Measurements from ENCODE around the gene LRRC18.

The LRRC18 gene

DNA sequence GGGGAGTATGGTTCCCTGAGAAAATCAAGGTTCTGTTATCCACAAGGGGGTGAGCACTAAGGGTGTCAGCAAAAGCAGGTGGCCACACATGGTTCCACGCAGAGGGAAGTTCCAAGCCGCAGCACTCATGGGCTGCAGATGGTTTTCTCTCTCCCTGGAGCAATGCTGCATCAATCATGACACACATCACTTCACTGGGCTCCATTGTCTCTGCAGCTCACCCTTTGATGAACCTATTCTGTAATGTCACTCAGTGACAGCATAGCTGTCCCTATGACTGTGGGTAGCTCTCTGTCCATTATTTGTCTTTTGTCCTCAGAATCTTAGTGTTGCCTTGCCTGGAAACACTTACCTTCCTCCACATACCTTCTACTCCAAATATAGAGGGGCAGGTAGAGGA, 34.8 kb downstream of the LRRC18 start:
- Mint-ChIP-seq H3K27me3 (no peaks in the 10 kb centered on the region), H3K36me3 (no peaks in the 10 kb centered on the region), H3K4me3 (no peak overlapping the region), H3K4me1 (ENCODE audit: low read depth) (no peaks in the 10 kb centered on the region), H3K27ac (no peak overlapping the region), H3K9me3 (ENCODE audit: low read depth) (no peaks in the 10 kb centered on the region)

GRCh38 chr10:48903151-48903550, 36.5 kb downstream of the LRRC18 start:
- H3K9me3 Mint-ChIP-seq (ENCODE audit: low read depth): no peaks in the 10 kb centered on the region
- H3K36me3 Mint-ChIP-seq: no peaks in the 10 kb centered on the region
- H3K4me1 Mint-ChIP-seq (ENCODE audit: low read depth): no peaks in the 10 kb centered on the region
- no peak overlapping the region for H3K4me3 Mint-ChIP-seq
- H3K27ac Mint-ChIP-seq: no peak overlapping the region
- no peaks in the 10 kb centered on the region for H3K27me3 Mint-ChIP-seq

- no peak overlapping the region for H3K4me3 Mint-ChIP-seq
- H3K36me3 Mint-ChIP-seq: no peaks in the 10 kb centered on the region
- no peaks in the 10 kb centered on the region for H3K9me3 Mint-ChIP-seq (ENCODE audit: low read depth)
- H3K4me1 Mint-ChIP-seq (ENCODE audit: low read depth): no peaks in the 10 kb centered on the region
- H3K27me3 Mint-ChIP-seq: no peaks in the 10 kb centered on the region
- H3K27ac Mint-ChIP-seq: no peak overlapping the region
Measured at GRCh38 chr10:48902096-48902495, 37.5 kb downstream of the LRRC18 start.

DNA sequence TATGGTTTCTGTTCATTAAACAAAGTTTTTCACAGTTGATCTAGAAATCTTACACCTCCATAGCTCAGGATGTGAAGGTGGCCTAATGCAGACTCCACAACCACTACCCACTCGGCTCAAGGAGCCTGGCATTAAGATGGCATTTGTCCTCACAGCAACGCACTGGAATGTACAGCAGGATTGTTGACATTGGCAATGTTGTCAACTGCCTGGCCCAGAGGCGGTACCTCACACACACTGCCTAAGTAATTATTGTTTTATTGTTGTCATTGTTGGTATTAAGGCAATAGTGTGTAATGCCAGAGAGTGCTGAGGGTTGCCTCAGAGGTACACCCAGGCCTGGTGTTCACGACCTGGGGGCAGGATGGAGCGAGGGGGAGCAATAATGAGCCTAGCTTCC, 38.3 kb downstream of the LRRC18 start:
- Mint-ChIP-seq H3K9me3 (ENCODE audit: low read depth) (no peaks in the 10 kb centered on the region), H3K27me3 (no peaks in the 10 kb centered on the region), H3K4me1 (ENCODE audit: low read depth) (no peaks in the 10 kb centered on the region), H3K36me3 (no peaks in the 10 kb centered on the region), H3K27ac (no peak overlapping the region), H3K4me3 (no peak overlapping the region)

DNA sequence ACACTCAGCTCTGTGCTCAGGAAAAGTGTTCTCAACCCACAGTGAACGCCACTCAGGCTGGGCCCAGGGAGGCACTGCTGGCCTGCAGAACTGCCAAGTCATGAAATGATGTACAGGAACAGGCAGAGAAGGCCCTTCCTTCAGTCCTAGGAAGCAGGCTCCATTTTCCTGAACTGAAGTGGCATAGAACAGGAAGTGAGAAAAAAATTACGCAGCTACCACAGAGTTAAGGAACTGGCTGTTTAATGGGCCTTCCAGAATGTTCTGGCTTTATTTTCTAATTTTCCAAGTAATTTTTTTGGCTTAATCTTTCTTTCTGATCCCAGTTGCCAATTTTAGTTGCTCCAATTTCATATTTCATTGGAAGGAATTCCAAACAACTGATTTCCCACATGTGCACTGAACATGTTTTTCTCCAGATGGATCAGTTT, 39.3 kb downstream of the LRRC18 start:
- Mint-ChIP-seq H3K9me3 (ENCODE audit: low read depth) (no peaks in the 10 kb centered on the region), H3K27ac (no peak overlapping the region), H3K4me3 (no peak overlapping the region), H3K36me3 (no peaks in the 10 kb centered on the region), H3K4me1 (ENCODE audit: low read depth) (no peaks in the 10 kb centered on the region), H3K27me3 (no peaks in the 10 kb centered on the region)

DNA sequence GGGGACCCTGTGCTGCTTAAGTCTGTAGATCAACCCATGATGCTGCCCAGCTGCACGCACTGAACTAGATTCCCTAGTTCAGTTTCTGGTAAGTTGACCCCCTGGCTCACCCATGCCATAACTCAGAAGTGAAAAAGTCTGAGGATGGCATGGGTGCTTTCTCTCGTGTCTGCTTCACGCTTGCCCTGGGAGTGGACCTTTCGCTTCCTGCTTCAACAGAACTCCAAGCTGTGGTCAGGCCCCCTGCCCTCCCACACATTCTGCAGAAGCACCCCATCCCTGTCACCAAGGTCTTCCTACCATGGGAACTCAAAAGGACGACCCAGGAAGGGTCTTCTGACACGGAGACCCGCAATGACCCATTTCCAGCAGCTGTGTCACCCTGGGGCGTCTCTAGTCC, 39.9 kb downstream of the LRRC18 start:
- no peaks in the 10 kb centered on the region for H3K36me3 Mint-ChIP-seq
- no peak overlapping the region for H3K27ac Mint-ChIP-seq
- no peaks in the 10 kb centered on the region for H3K9me3 Mint-ChIP-seq (ENCODE audit: low read depth)

DNA sequence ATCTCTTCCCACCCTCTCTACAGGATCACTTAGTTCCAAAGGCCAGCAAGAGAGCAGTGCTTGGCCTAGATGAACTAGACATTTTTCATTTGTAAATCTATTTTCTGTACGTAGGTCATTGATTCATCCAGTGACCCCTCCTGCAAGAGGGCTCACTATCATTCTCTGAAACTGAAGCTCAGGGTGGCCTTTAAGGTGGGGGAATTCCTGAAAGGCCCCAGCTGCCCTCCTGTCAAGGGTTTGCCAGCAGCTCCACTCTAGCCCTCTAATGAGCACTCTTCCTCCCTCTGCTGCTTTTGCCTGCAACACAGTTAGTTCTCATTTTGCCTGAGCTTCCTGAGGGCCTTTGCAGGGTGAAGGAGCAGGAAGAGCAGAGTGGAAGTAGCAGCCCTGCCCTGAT, 41.2 kb downstream of the LRRC18 start:
- Mint-ChIP-seq H3K4me1 (ENCODE audit: low read depth) (no peaks in the 10 kb centered on the region), H3K27me3 (no peaks in the 10 kb centered on the region), H3K27ac (no peak overlapping the region), H3K9me3 (ENCODE audit: low read depth) (no peaks in the 10 kb centered on the region), H3K36me3 (no peaks in the 10 kb centered on the region), H3K4me3 (no peak overlapping the region)

More for the DNA sequence above, 39.9 kb downstream of the LRRC18 start:
- no peaks in the 10 kb centered on the region for H3K27me3 Mint-ChIP-seq
- no peak overlapping the region for H3K4me3 Mint-ChIP-seq
- no peaks in the 10 kb centered on the region for H3K4me1 Mint-ChIP-seq (ENCODE audit: low read depth)

- Mint-ChIP-seq H3K36me3 (no peaks in the 10 kb centered on the region), H3K9me3 (ENCODE audit: low read depth) (no peaks in the 10 kb centered on the region), H3K27me3 (no peaks in the 10 kb centered on the region), H3K4me3 (no peak overlapping the region), H3K27ac (no peak overlapping the region), H3K4me1 (ENCODE audit: low read depth) (no peaks in the 10 kb centered on the region)
Measured at GRCh38 chr10:48897441-48897790, 42.2 kb downstream of the LRRC18 start.

DNA sequence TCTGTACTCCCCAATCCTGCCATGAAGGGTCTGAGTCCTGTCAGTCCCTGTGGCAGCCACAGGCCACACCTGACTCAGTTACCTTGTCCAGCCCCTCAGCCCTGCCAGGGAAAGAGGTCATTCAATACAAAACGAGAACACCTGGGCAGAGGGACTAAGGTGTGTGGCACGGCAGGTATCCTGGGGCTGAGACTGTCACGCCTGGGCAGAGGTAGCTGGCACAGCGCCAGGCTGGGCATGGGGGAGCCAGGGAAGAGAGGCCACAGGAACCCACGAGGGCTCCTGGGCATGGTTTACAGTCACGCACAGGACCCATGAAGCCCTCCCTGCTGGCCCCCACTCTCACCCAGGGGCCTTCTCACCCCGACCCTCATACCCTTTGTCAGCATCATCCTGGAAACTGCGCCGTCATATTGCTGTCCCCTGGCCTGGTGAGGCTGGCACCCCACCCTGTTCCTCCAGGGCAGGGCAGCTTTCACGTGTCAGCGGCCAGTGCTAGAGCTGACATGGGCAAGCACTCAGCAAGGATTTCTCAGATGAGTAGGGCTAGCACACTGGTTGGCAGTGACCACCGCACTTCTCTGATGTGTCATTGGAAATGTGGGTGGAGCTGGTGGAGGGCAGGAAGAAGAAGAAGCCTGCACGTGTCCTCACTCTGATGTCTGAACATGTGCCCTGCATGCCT, 42.7 kb downstream of the LRRC18 start:
- Mint-ChIP-seq H3K9me3 (ENCODE audit: low read depth) (no peaks in the 10 kb centered on the region), H3K36me3 (no peaks in the 10 kb centered on the region), H3K4me3 (no peak overlapping the region), H3K4me1 (ENCODE audit: low read depth) (no peaks in the 10 kb centered on the region), H3K27me3 (no peaks in the 10 kb centered on the region), H3K27ac (no peak overlapping the region)

- Mint-ChIP-seq H3K36me3 (no peaks in the 10 kb centered on the region), H3K27ac (no peak overlapping the region), H3K9me3 (ENCODE audit: low read depth) (no peaks in the 10 kb centered on the region), H3K27me3 (no peaks in the 10 kb centered on the region), H3K4me3 (no peak overlapping the region), H3K4me1 (ENCODE audit: low read depth) (no peaks in the 10 kb centered on the region)
Measured at GRCh38 chr10:48895803-48896195, 43.8 kb downstream of the LRRC18 start.

DNA sequence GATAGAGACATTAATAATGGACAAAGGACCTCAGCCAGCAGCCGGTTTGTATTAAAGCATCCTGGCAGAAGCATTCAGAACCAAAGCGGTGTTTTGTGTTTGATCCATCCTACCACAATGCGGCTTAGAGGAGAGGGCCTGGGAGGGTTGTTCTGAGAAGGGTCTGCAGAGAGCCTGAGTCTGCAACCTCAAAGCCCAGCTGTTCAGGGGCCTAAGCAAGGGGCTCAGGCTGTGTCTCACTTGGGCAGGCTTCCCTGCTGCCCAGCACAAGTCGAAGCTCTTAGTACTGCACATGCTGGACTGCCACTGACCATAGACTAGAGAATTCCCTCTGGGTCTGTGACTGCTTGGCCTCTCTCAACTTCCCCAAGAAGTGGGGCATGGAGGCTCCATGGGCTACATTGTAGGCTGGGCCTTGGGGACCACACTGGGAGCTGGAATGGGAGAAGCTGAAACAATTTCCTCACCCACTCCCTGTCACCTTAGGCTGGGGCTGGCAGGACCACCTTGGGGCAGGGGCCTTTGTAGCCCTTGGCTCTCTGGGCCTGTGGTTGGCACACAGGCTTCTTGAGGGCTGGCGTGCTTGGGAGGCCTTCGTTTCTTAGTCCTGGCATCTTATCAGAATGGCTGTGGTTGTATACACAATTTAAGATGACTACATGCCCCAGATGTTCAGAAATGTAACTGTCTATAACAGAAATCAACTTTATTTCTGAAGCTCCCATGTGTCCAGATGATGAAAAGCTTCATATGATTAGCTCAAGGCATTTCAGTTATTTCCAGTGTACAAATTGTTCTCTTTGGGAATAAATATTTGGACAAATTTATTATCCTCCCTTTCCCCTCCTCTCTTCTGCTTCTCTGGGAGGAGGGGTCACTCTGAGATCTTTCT, 44.5 kb downstream of the LRRC18 start:
- no peaks in the 10 kb centered on the region for H3K27me3 Mint-ChIP-seq
- H3K9me3 Mint-ChIP-seq (ENCODE audit: low read depth): no peaks in the 10 kb centered on the region
- H3K36me3 Mint-ChIP-seq: no peaks in the 10 kb centered on the region
- no peak overlapping the region for H3K27ac Mint-ChIP-seq
- no peak overlapping the region for H3K4me3 Mint-ChIP-seq
- no peaks in the 10 kb centered on the region for H3K4me1 Mint-ChIP-seq (ENCODE audit: low read depth)

DNA sequence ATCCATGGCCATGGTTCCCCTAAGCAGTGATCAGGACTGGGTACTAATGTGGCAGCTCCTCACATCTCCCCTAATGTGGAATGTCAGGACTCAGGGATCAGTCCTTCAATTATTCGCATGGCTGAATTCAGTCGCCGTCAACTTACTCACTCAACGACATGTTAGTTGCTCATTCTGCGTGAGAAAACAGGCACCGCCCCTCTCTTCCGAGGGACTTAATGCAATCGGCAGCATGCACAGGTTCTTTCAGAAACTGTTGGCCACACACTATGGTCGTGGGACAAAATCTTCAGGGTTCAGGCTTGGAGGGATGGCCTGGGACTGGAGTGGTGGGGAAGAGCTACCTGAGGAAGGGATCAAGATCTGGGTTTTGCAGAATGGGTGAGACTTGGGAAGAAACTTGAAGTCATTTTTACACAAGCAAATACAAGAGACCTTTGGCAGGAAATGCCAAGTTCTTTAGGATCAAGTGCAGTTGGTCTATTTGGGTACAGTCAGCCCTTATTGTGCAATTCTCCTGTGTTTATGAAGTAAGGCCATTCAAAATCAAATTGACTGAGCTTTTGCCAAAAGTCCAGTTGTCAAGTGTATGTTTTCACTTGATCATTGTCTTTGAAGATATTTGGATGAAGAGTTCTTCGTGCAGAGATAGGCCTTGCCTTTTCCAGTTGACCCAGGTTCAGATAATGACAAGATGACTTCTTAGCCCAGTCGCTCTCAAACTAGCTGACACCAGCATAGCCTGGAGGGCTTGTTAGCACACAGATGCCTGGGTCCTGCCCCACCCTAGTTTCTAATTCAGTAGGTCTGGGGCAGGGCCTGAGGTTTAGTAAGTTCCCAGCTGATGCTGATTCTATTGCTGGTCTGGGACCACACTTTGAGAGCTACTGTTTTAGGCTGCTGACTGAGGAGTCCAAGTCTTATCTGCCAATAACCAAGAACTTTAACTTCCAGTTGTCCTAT, 48.5 kb downstream of the LRRC18 start:
- Mint-ChIP-seq H3K4me3 (no peak overlapping the region), H3K27ac (no peak overlapping the region), H3K27me3 (no peaks in the 10 kb centered on the region), H3K36me3 (no peaks in the 10 kb centered on the region), H3K4me1 (ENCODE audit: low read depth) (no peaks in the 10 kb centered on the region), H3K9me3 (ENCODE audit: low read depth) (no peaks in the 10 kb centered on the region)

DNA sequence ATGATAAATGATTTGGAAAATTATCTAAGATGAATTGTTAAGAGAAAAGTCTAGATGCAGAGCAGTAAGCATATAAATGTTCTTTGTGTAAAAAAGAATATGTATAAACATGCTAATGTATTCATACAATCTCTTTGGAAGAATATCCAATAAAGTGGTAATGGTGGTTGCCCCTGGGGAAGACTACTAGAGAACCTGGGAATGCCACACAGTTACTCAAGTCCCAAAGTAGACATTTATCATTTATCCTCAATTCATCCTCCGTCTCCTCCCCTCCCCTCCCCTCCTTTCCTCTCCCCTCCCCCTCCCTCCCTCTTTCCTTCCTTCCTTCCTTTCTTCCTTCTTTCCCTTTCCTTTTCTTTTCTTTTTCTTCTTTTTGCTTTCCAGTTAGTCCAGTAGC, 51.7 kb downstream of the LRRC18 start:
- Mint-ChIP-seq H3K9me3 (ENCODE audit: low read depth) (no peaks in the 10 kb centered on the region), H3K36me3 (no peaks in the 10 kb centered on the region), H3K27ac (no peak overlapping the region), H3K4me1 (ENCODE audit: low read depth) (no peaks in the 10 kb centered on the region), H3K4me3 (no peak overlapping the region), H3K27me3 (no peaks in the 10 kb centered on the region)

- H3K27ac Mint-ChIP-seq: no peak overlapping the region
- H3K4me3 Mint-ChIP-seq: no peak overlapping the region
- no peaks in the 10 kb centered on the region for H3K27me3 Mint-ChIP-seq
- H3K9me3 Mint-ChIP-seq (ENCODE audit: low read depth): no peaks in the 10 kb centered on the region
- no peaks in the 10 kb centered on the region for H3K36me3 Mint-ChIP-seq
- no peaks in the 10 kb centered on the region for H3K4me1 Mint-ChIP-seq (ENCODE audit: low read depth)
Measured at GRCh38 chr10:48885376-48885775, 54.3 kb downstream of the LRRC18 start.
